K562 (cell line): Measurements from ENCODE around the gene QKI. TPM values are rescaled to one million over a fixed set of nuclear protein-coding genes. Genes with fewer than 3 reads are reported as not detected.
A peak's percentile ranks its signal among the peaks of the same experiment; 100 is the strongest.

Experiments used
- ATAC-seq: fragments of 200-7000 bp; cut with Tn5 transposase; 3 replicates; pipeline ENCODE4 v1.9.1; 2020; ENCODE audit warnings: moderate library complexity
- BruUV-seq: library from RNA; stranded (reverse); fragments of 400-500 nt; replicated peaks from 2 replicates; lab custom pipeline; 2021; lab: Mats Ljungman, UMichigan
- CTCF ChIA-PET: fragments of 300-600 bp; formaldehyde crosslinking; extraction: SDS; loops from one replicate; lab custom pipeline; 2021; ENCODE audit warnings: low intra/inter-chr PET ratio; lab: Yijun Ruan, JAX
- POLR2A ChIA-PET: fragments of 300-600, 350-650 bp; sonication (Branson Sonifier 250); formaldehyde crosslinking; extraction: SDS; loops from one replicate; lab custom pipeline; 2021; ENCODE audit warnings: antibody characterized with exemption, inconsistent platforms; lab: Yijun Ruan, JAX
- DNase-seq, 4 experiments: peaks; one replicate each; pipeline versions ENCODE4 v3.0.0 to v3.0.0-alpha.2; 2011 to 2018; ENCODE audit warnings: low spot score in 3 of 4, mixed read lengths in 3 of 4; ENCODE audit errors: extremely low read depth in 1 of 4
- FAIRE-seq: peaks from 2 replicates; lab custom pipeline; 2011; peaks lifted over from hg19 to GRCh38; lab: Jason Lieb, UNC
- H2AFZ ChIP-seq: 2 replicates; pipeline ENCODE4 v1.6.0; 2011; ENCODE audit warnings: low read depth, low read length, control low read depth, inconsistent platforms
- H3K27ac ChIP-seq: fragments of 200-600 bp; 3 replicates; pipeline ENCODE4 v1.8.0; 2011; ENCODE audit warnings: low read depth, mild to moderate bottlenecking, control low read depth, inconsistent platforms, low read length, moderate library complexity, mixed read lengths; ENCODE audit errors: extremely low read depth
- H3K27me3 ChIP-seq, 2 experiments: fragments of 300-600 bp in 1 of 2; 2 replicates in 1 of 2; 3 replicates in 1 of 2; pipeline versions ENCODE4 v1.6.0 to v1.8.0; 2011; ENCODE audit warnings: inconsistent platforms in 2 of 2, low read length in 2 of 2, mild to moderate bottlenecking in 1 of 2, mixed read lengths in 1 of 2, moderate library complexity in 1 of 2; ENCODE audit not compliant: control insufficient read depth in 2 of 2, insufficient read depth in 2 of 2
- H3K36me3 ChIP-seq: fragments of 300-600 bp; 3 replicates; pipeline ENCODE4 v1.8.0; 2011; ENCODE audit warnings: mild to moderate bottlenecking, low read length, inconsistent platforms; ENCODE audit not compliant: control insufficient read depth, insufficient read depth
- H3K4me1 ChIP-seq, 2 experiments: fragments of 200-600 bp in 1 of 2; replicated peaks in 1 of 2; 2 replicates in 1 of 2; 3 replicates in 1 of 2; pipeline versions ENCODE4 v1.5.1 to v1.8.0; 2011; ENCODE audit warnings: inconsistent platforms in 2 of 2, low read length in 2 of 2, mild to moderate bottlenecking in 1 of 2, mixed read lengths in 1 of 2, moderate library complexity in 1 of 2; ENCODE audit not compliant: control insufficient read depth in 2 of 2, insufficient read depth in 2 of 2
- H3K4me2 ChIP-seq: 2 replicates; pipeline ENCODE4 v1.6.1; 2011; ENCODE audit warnings: low read length, control low read depth, inconsistent platforms, mixed read lengths; ENCODE audit not compliant: insufficient read depth
- H3K4me3 ChIP-seq: fragments of 200-600 bp; sonication (generic), shearing (Covaris generic); 2 replicates; pipeline ENCODE4 v1.5.1; 2016; ENCODE audit warnings: control low read depth, inconsistent platforms
- H3K79me2 ChIP-seq: fragments of 200-600 bp; 3 replicates; pipeline ENCODE4 v1.8.0; 2011; ENCODE audit warnings: low read length, inconsistent platforms; ENCODE audit not compliant: control insufficient read depth, insufficient read depth
- H3K9ac ChIP-seq, 2 experiments: 2 replicates each; pipeline versions ENCODE4 v1.6.0 to v1.6.1; 2011; ENCODE audit warnings: low read depth in 2 of 2, low read length in 2 of 2, control low read depth in 1 of 2, inconsistent platforms in 1 of 2, mild to moderate bottlenecking in 1 of 2, mixed read lengths in 1 of 2; ENCODE audit not compliant: insufficient read depth in 1 of 2
- H3K9me1 ChIP-seq: one replicate; pipeline ENCODE4 v1.6.0; 2011; ENCODE audit warnings: inconsistent platforms, mild to moderate bottlenecking, low read length, moderate library complexity; ENCODE audit not compliant: control insufficient read depth, insufficient read depth
- H3K9me3 ChIP-seq: replicated peaks from 2 replicates; pipeline ENCODE4 v1.5.1; 2011; ENCODE audit warnings: low read depth, low read length, inconsistent platforms; ENCODE audit not compliant: control insufficient read depth, insufficient read depth
- H4K20me1 ChIP-seq: replicated peaks from 2 replicates; pipeline ENCODE4 v1.6.1; 2011; ENCODE audit warnings: low read length, inconsistent platforms, mixed read lengths; ENCODE audit not compliant: control insufficient read depth, insufficient read depth
- ADNP ChIP-seq: fragments of 200-800 bp; sonication (Bioruptor generic); IDR thresholded peaks from 2 replicates; pipeline ENCODE4 v1.6.1; 2016; ENCODE audit warnings: missing genetic modification characterization, missing compliant biosample characterization
- ARID1B ChIP-seq: fragments of 450-650 bp; IDR thresholded peaks from 2 replicates; pipeline ENCODE4 v1.6.1; 2016; ENCODE audit warnings: antibody characterized with exemption, mild to moderate bottlenecking, inconsistent platforms
- CBX3 ChIP-seq, 2 experiments: IDR thresholded peaks; 1 replicate in 1 of 2; 2 replicates in 1 of 2; pipeline ENCODE4 v1.6.1; 2012; ENCODE audit warnings: inconsistent platforms in 2 of 2, low read length in 2 of 2, borderline replicate concordance in 1 of 2, control low read depth in 1 of 2
- CC2D1A ChIP-seq: fragments of 450-650 bp; IDR thresholded peaks from 2 replicates; pipeline ENCODE4 v1.6.1; 2017; ENCODE audit warnings: mild to moderate bottlenecking
- FOXJ3 ChIP-seq: sonication (generic); formaldehyde crosslinking; IDR thresholded peaks from 2 replicates; pipeline ENCODE4 v1.4.0; 2020; ENCODE audit warnings: mild to moderate bottlenecking, missing genetic modification reagents
- FOXM1 ChIP-seq, 2 experiments: fragments of 450-650 bp in 1 of 2; sonication (generic) in 1 of 2; formaldehyde crosslinking in 1 of 2; IDR thresholded peaks; 2 replicates each; pipeline versions ENCODE4 v1.6.1 to v1.9.0; 2017 to 2022; ENCODE audit warnings: low read depth in 2 of 2, mild to moderate bottlenecking in 2 of 2, missing genetic modification reagents in 1 of 2, moderate library complexity in 1 of 2
- JUND ChIP-seq, 2 experiments: IDR thresholded peaks; 2 replicates in 1 of 2; 3 replicates in 1 of 2; pipeline ENCODE4 v1.6.1; 2011; ENCODE audit warnings: borderline replicate concordance in 2 of 2, low read depth in 2 of 2, low read length in 2 of 2, improper control_type of control experiment in 1 of 2, missing biosample characterization in 1 of 2, missing genetic modification characterization in 1 of 2, missing genetic modification reagents in 1 of 2
- KLF6 ChIP-seq: fragments of 250-450 bp; sonication (Bioruptor Pico); IDR thresholded peaks from 2 replicates; pipeline ENCODE4 v1.4.0; 2020; ENCODE audit warnings: mild to moderate bottlenecking, moderate library complexity, borderline replicate concordance
- MTA2 ChIP-seq: fragments of 450-650 bp; IDR thresholded peaks from 2 replicates; pipeline ENCODE4 v1.6.1; 2016; ENCODE audit warnings: low read depth
- NFIC ChIP-seq: fragments of 450-650 bp; IDR thresholded peaks from 2 replicates; pipeline ENCODE4 v1.6.1; 2017; ENCODE audit warnings: mild to moderate bottlenecking, inconsistent platforms
- POLR2H ChIP-seq: IDR thresholded peaks from 2 replicates; pipeline ENCODE4 v1.6.1; 2016; ENCODE audit warnings: missing genetic modification characterization, low read depth, mild to moderate bottlenecking, control low read depth, missing compliant biosample characterization, moderate library complexity
- RBM25 ChIP-seq: fragments of 200-400 bp; formaldehyde crosslinking; IDR thresholded peaks from 2 replicates; pipeline ENCODE4 v1.6.1; 2018; ENCODE audit warnings: low read length, low read depth, moderate library complexity; ENCODE audit not compliant: severe bottlenecking
- SIX5 ChIP-seq, 2 experiments: IDR thresholded peaks; 2 replicates each; pipeline ENCODE4 v1.6.1; 2011; ENCODE audit warnings: low read length in 2 of 2, borderline replicate concordance in 1 of 2, low read depth in 1 of 2, mild to moderate bottlenecking in 1 of 2, moderate library complexity in 1 of 2; ENCODE audit not compliant: insufficient read depth in 1 of 2
- TOE1 ChIP-seq, 2 experiments: fragments of 450-650 bp in 1 of 2; sonication (generic) in 1 of 2; formaldehyde crosslinking in 1 of 2; IDR thresholded peaks; 2 replicates each; pipeline versions ENCODE4 v1.7.1 to v1.8.0; 2016 to 2022; ENCODE audit warnings: borderline replicate concordance in 2 of 2, mild to moderate bottlenecking in 2 of 2, antibody characterized with exemption in 1 of 2, inconsistent platforms in 1 of 2, low read depth in 1 of 2, missing genetic modification reagents in 1 of 2, moderate library complexity in 1 of 2
- ZNF589 ChIP-seq: fragments of 200-800 bp; sonication (Bioruptor generic); IDR thresholded peaks from 2 replicates; pipeline ENCODE4 v1.6.1; 2016; ENCODE audit warnings: low read depth, missing genetic modification characterization, missing compliant biosample characterization
- ZNF644 ChIP-seq: fragments of 200-800 bp; sonication (Bioruptor generic); IDR thresholded peaks from 2 replicates; pipeline ENCODE4 v1.6.1; 2016; ENCODE audit warnings: low read depth, missing genetic modification characterization, missing compliant biosample characterization
- WGBS: fragments of 100-300 bp; shearing (Covaris generic); methylation state at CpG from one replicate; pipeline ENCODE4 v1.1.6; 2016; ENCODE audit warnings: low coverage, mixed read lengths; ENCODE audit not compliant: insufficient coverage; ENCODE audit errors: missing lambda C conversion rate; 5-methylcytosine and 5-hydroxymethylcytosine counted together
- in situ Hi-C: fragments of 300-500 bp; cut with MboI; formaldehyde crosslinking; loops from 4 replicates; pipeline ENCODE4 v1.15.0; 2018; ENCODE audit warnings: inconsistent platforms, mixed read lengths
- intact Hi-C: fragments of 100-400 bp; cut with micrococcal nuclease; formaldehyde crosslinking; loops from 2 replicates; pipeline ENCODE4 v1.14.2; 2022
- polyA plus RNA-seq, 8 experiments: library from polyadenylated mRNA; depleted of rRNA in 4 of 8; stranded (reverse) in 5 of 8; unstranded in 3 of 8; fragments of >200 nt; fragmentation: Nextera tagmentation in 2 of 8; fragmentation: Illumina TruSeq in 1 of 8; extraction: Ambion mirVana in 2 of 8; extraction: Trizol in 1 of 8; gene quantifications; 2 replicates each; pipeline versions ENCODE4 v1.2.1 to v1.2.3, GENCODE V29; 2011 to 2014; ENCODE audit warnings: inconsistent platforms in 1 of 8, missing spikeins in 1 of 8
- total RNA-seq, 7 experiments: library from RNA; depleted of rRNA in 6 of 7; stranded (reverse); fragments of >200 nt in 6 of 7; fragmentation: Illumina TruSeq in 2 of 7; extraction: Trizol in 2 of 7; gene quantifications; 2 replicates each; pipeline versions ENCODE4 v1.2.1 to v1.2.3, GENCODE V29; 2011 to 2021; ENCODE audit warnings: low replicate concordance in 1 of 7
- TF ChIP-seq, protein P1 (sequence below), 2 experiments: fragments of 250-450 bp in 1 of 2; fragments of 450-650 bp in 1 of 2; sonication (Bioruptor Pico) in 1 of 2; IDR thresholded peaks; 2 replicates each; pipeline versions ENCODE4 v1.6.1 to v1.8.0; 2016 to 2021; ENCODE audit warnings: mild to moderate bottlenecking in 2 of 2, moderate library complexity in 2 of 2, missing compliant biosample characterization in 1 of 2, missing genetic modification characterization in 1 of 2
- TF ChIP-seq, protein P2 (sequence below): fragments of 450-650 bp; conservative IDR thresholded peaks from 2 replicates; pipeline ENCODE4 v1.6.1; 2016; ENCODE audit warnings: missing genetic modification characterization, low read depth, mild to moderate bottlenecking, control low read depth, missing compliant biosample characterization

The QKI gene
- total and polyA plus RNA-seq, 9 of the 15 experiments (the other 6 are each of a cell fraction or from before 2014, with no cell fraction given): 20.4 to 215 (median 123) TPM

DNA sequence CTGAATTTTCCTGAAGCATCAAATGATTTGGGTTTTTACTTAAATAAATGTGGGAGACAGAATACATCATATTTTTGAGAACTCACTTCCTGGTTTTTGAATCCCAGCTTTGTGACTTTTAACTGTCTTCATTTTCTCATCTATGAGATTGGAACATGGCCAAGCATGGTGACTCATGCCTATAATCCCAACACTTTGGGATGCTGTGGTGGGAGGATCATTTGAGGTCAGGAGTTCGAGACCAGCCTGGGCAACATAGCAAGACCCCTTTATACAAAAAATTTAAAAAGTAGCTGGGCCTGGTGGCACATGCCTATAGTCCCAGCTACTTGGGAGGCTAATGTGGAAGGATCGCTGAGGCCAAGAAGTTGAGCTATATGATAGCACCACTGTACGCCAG, 122.3 kb downstream of the QKI start:
- WGBS: 92% methylated on average over 3 of the region's 3 CpGs
- Histone ChIP-seq H3K9me3 (no peaks in the 10 kb centered on the region), H4K20me1 (peaks cover 4% of the 10 kb centered on the region), H3K27me3 (no peaks in the 10 kb centered on the region), H3K9me1 (no peaks in the 10 kb centered on the region), H3K9ac (no peak overlapping the region), H3K36me3 (peaks cover 23% of the 10 kb centered on the region), H3K4me1 (0 out of 5 replicates have a peak, but pooled peaks cover 0 to 2% of the 10 kb centered on the region in 2 experiments), H3K79me2 (peaks cover 81% of the 10 kb centered on the region), H2AFZ (no peak overlapping the region), H3K4me2 (no peak overlapping the region), H3K4me3 (no peak overlapping the region), H3K27ac (no peak overlapping the region)
- DNase-seq (peak in 1 of 4 experiments; percentile 58), ATAC-seq (no peak), FAIRE-seq (no peak)
- CTCF ChIA-PET: no interaction called here
- POLR2A ChIA-PET: no interaction called here
- TSS peak; percentile 8 for BruUV-seq
- intact Hi-C loops (no loop called here), in situ Hi-C loops (no loop called here)
- TF ChIP-seq ZNF589 (no peak), ZNF644 (tag) (no peak), ARID1B (peak; percentile 32; the same call in 1 of the 2 replicates), CBX3 (IDR thresholded peaks at IDR 0.05; ENCODE audit: borderline replicate concordance in 1 of 2, low read length in 2 of 2) (peak in 1 of 2 experiments; percentile 35; a peak in 1 of 3 replicates), TOE1 (IDR thresholded peaks at IDR 0.05; ENCODE audit: borderline replicate concordance) (no peak), TOE1 (CRISPR knock-in tag; IDR thresholded peaks at IDR 0.05; ENCODE audit: borderline replicate concordance, low read depth) (no peak), CC2D1A (peak; percentile 67), MTA2 (no peak), POLR2H (no peak), ADNP (tag) (peak; percentile 82), FOXM1 (IDR thresholded peaks at IDR 0.05; ENCODE audit: low read depth) (peak; percentile 32; the same call in 1 of the 2 replicates), FOXM1 (CRISPR knock-in tag; IDR thresholded peaks at IDR 0.05; ENCODE audit: low read depth) (no peak), KLF6 (CRISPR knock-in tag) (no peak), NFIC (peak; percentile 94), FOXJ3 (no peak), JUND (IDR thresholded peaks at IDR 0.05; ENCODE audit: borderline replicate concordance, low read depth, low read length) (peak; percentile 87), JUND (tag; IDR thresholded peaks at IDR 0.05; ENCODE audit: borderline replicate concordance, low read depth, low read length) (peak; percentile 76; the same call in 2 of the 3 replicates), SIX5 (IDR thresholded peaks at IDR 0.05; ENCODE audit: borderline replicate concordance in 1 of 2, insufficient read depth in 1 of 2, low read depth in 1 of 2, low read length in 2 of 2) (no peak), RBM25 (peak; percentile 73)
- TF ChIP-seq, protein P1, sequence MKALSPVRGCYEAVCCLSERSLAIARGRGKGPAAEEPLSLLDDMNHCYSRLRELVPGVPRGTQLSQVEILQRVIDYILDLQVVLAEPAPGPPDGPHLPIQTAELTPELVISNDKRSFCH (CRISPR knock-in tag; IDR thresholded peaks at IDR 0.05): no peak
- TF ChIP-seq, protein P1 (tag; IDR thresholded peaks at IDR 0.05): no peak
- TF ChIP-seq, protein P2, sequence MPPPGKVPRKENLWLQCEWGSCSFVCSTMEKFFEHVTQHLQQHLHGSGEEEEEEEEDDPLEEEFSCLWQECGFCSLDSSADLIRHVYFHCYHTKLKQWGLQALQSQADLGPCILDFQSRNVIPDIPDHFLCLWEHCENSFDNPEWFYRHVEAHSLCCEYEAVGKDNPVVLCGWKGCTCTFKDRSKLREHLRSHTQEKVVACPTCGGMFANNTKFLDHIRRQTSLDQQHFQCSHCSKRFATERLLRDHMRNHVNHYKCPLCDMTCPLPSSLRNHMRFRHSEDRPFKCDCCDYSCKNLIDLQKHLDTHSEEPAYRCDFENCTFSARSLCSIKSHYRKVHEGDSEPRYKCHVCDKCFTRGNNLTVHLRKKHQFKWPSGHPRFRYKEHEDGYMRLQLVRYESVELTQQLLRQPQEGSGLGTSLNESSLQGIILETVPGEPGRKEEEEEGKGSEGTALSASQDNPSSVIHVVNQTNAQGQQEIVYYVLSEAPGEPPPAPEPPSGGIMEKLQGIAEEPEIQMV (tag): no peak
